Keratinocyte (primary cell): ENCODE measurements around the gene HCN3. TPM values are rescaled to one million over a fixed set of nuclear protein-coding genes. Genes with fewer than 3 reads are reported as not detected.
"Not testable (repeated sequence)": the region's sequence is repeated elsewhere in the genome, so short reads cannot be mapped to it uniquely, and the experiment has no call there.

Experiments
- DNase-seq: peaks from one replicate; pipeline ENCODE4 v3.0.0-alpha.2; 2011; ENCODE audit warnings: low read depth, missing footprints, low spot score
- FAIRE-seq: peaks from 2 replicates; lab custom pipeline; 2011; peaks lifted over from hg19 to GRCh38; lab: Jason Lieb, UNC
- H2AFZ ChIP-seq: 2 replicates; pipeline ENCODE4 v1.6.0; 2012; ENCODE audit warnings: low read length, control low read depth, inconsistent platforms; ENCODE audit not compliant: control insufficient read depth
- H3K27ac ChIP-seq: 2 replicates; pipeline ENCODE4 v1.5.1; 2011; ENCODE audit warnings: low read length; ENCODE audit not compliant: control insufficient read depth, insufficient read depth
- H3K27me3 ChIP-seq: 3 replicates; pipeline ENCODE4 v1.6.0; 2011; ENCODE audit warnings: low read length; ENCODE audit not compliant: control insufficient read depth, insufficient read depth; ENCODE audit errors: extremely low read depth
- H3K36me3 ChIP-seq, 2 experiments: 2 replicates in 1 of 2; 3 replicates in 1 of 2; pipeline ENCODE4 v1.5.1; 2011; ENCODE audit warnings: low read length in 2 of 2, mild to moderate bottlenecking in 1 of 2; ENCODE audit not compliant: control insufficient read depth in 2 of 2, insufficient read depth in 2 of 2; ENCODE audit errors: extremely low read depth in 1 of 2
- H3K4me1 ChIP-seq: 3 replicates; pipeline ENCODE4 v1.5.1; 2011; ENCODE audit warnings: low read length; ENCODE audit not compliant: control insufficient read depth, insufficient read depth; ENCODE audit errors: extremely low read depth
- H3K4me2 ChIP-seq: 3 replicates; pipeline ENCODE4 v1.6.0; 2011; ENCODE audit warnings: low read depth, low read length; ENCODE audit not compliant: control insufficient read depth, insufficient read depth; ENCODE audit errors: extremely low read depth
- H3K4me3 ChIP-seq, 3 experiments: fragments of 200-600 bp in 1 of 3; sonication (generic) in 1 of 3; 2 replicates in 2 of 3; 3 replicates in 1 of 3; pipeline ENCODE4 v1.5.1; 2011 to 2016; ENCODE audit warnings: low read length in 3 of 3, mild to moderate bottlenecking in 3 of 3, control low read depth in 2 of 3, inconsistent platforms in 1 of 3, low read depth in 1 of 3, mixed read lengths in 1 of 3, mixed run types in 1 of 3, moderate library complexity in 1 of 3; ENCODE audit not compliant: control insufficient read depth in 2 of 3, insufficient read depth in 2 of 3; ENCODE audit errors: extremely low read depth in 1 of 3
- H3K79me2 ChIP-seq: 2 replicates; pipeline ENCODE4 v1.6.0; 2012; ENCODE audit warnings: low read length; ENCODE audit not compliant: control insufficient read depth, insufficient read depth
- H3K9ac ChIP-seq: 3 replicates; pipeline ENCODE4 v1.6.0; 2011; ENCODE audit warnings: low read length; ENCODE audit not compliant: control insufficient read depth, insufficient read depth; ENCODE audit errors: extremely low read depth
- H3K9me1 ChIP-seq: 3 replicates; pipeline ENCODE4 v1.6.0; 2011; ENCODE audit warnings: low read length; ENCODE audit not compliant: control insufficient read depth, insufficient read depth; ENCODE audit errors: extremely low read depth
- H3K9me3 ChIP-seq: 2 replicates; pipeline ENCODE4 v1.5.1; 2012; ENCODE audit warnings: low read depth, low read length; ENCODE audit not compliant: control insufficient read depth
- H4K20me1 ChIP-seq: 3 replicates; pipeline ENCODE4 v1.6.0; 2011; ENCODE audit warnings: low read length; ENCODE audit not compliant: control insufficient read depth, insufficient read depth; ENCODE audit errors: extremely low read depth
- CTCF ChIP-seq, 3 experiments: IDR thresholded peaks in 1 of 3; conservative IDR thresholded peaks in 1 of 3; optimal IDR thresholded peaks in 1 of 3; 2 replicates in 2 of 3; 3 replicates in 1 of 3; pipeline versions ENCODE3 to v1.5.1; 2011; ENCODE audit warnings: low read length in 3 of 3, mild to moderate bottlenecking in 3 of 3, moderate library complexity in 2 of 3, control low read depth in 1 of 3, inconsistent platforms in 1 of 3; ENCODE audit not compliant: insufficient read depth in 2 of 3; ENCODE audit errors: extremely low read depth in 1 of 3
- EZH2 ChIP-seq: IDR thresholded peaks from one replicate; pipeline ENCODE4 v1.6.1; 2012; ENCODE audit warnings: inconsistent platforms, mild to moderate bottlenecking, low read length, moderate library complexity
- dilution Hi-C: fragments of 300-500 bp; cut with MboI; formaldehyde crosslinking; loops from one replicate; pipeline ENCODE4 v1.7.0; 2020; ENCODE audit warnings: low sequenced_read_pairs; ENCODE audit not compliant: extremely low pct_ligation_motif_present
- polyA plus RNA-seq, 5 experiments: library from polyadenylated mRNA; depleted of rRNA in 3 of 5; stranded (reverse) in 3 of 5; stranded (forward) in 1 of 5; unstranded in 1 of 5; fragments of >200 nt; gene quantifications; 1 replicate in 1 of 5; 2 replicates in 3 of 5; 3 replicates in 1 of 5; pipeline versions ENCODE4 v1.2.1 to v1.2.3, GENCODE V29; 2011 to 2012; ENCODE audit warnings: missing spikeins in 2 of 5, low read depth in 1 of 5, low replicate concordance in 1 of 5

The HCN3 gene
- polyA plus RNA-seq, 1 donor (not counting 4 experiments of a cell fraction or from before 2014, with no cell fraction given) = 3.0 TPM

DNA sequence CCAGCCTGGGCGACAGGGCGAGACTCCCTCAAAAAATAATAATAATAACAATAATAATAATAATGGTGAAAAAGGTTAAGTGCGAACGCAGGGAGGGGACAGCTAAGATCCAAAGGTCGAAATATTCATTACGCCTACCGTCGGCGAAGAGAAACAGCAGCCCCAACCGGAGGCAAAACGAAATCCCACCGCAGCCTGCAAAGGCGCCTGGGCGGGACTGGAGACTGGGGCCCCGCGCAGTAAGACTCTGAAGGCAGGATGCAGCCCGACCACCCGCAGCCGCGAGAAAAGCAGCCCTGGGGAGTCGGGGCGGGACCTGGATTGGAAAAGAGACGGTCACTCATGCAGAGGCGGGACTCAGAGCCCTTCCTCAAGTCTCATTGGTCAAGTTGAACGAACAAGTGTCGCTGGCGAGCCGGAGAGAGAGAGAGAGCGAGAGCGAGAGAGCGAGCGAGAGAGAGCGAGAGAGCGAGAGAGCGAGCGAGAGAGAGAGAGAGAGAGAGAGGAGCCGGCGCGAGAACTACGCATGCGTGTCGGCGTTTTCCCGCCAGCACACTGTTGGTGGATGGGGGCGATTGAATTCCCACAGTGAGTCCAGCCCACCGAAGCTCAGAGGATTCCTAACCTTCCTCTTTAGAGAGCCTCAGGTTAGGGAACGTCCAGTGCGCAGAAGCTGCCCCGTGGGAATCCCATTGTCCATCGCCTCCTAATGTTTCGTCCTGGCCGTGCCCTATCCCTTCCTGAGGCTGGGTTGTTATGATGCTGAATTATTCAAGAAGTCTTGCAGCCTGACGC is 32.7 kb upstream of the HCN3 start:
- no peaks in the 10 kb centered on the region for H4K20me1 ChIP-seq
- H3K4me3 ChIP-seq = peak overlapping the region; percentile 66 to 80 (median 75)
- H3K4me2 ChIP-seq = peak overlapping the region; percentile 86
- no peaks in the 10 kb centered on the region for H3K9me1 ChIP-seq
- H3K9me3 ChIP-seq = no peaks in the 10 kb centered on the region
- peak overlapping the region; percentile 94 for H2AFZ ChIP-seq
- no peaks in the 10 kb centered on the region for H3K79me2 ChIP-seq
- peak; percentile 97 for DNase-seq
- dilution Hi-C loops = no loop called here
- no peaks in the 10 kb centered on the region for H3K27me3 ChIP-seq
- H3K36me3 ChIP-seq = peaks cover 11 to 13% of the 10 kb centered on the region in 2 experiments
- peak overlapping the region; percentile 84 for H3K9ac ChIP-seq
- TF ChIP-seq EZH2 (no peak), CTCF (optimal IDR thresholded peaks at IDR 0.05 in 1 of 3, IDR thresholded peaks at IDR 0.05 in 1 of 3, conservative IDR thresholded peaks at IDR 0.05 in 1 of 3; ENCODE audit: extremely low read depth in 1 of 3, insufficient read depth in 2 of 3, low read length in 3 of 3) (peak in 1 of 3 experiments; percentile 56)
- FAIRE-seq = no peak
- peaks cover 19% of the 10 kb centered on the region for H3K4me1 ChIP-seq
- peak overlapping the region; percentile 71 for H3K27ac ChIP-seq

DNA sequence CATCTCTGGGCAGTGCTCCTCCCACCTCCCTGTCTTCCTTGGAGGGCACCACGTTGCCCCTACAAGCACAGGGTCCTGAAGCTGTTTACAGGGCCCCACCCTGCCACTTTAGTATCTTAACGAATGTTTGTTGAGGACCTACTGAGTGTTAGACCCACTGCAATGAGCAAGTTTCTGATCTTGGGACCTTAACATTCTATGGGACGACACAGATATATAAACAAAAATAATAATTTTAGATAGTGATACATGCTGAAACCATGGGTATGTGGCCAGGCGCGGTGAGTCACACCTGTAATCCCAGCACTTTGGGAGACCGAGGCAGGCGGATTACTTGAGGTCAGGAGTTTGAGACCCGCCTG is 32.1 kb upstream of the HCN3 start:
- H3K79me2 ChIP-seq = no peaks in the 10 kb centered on the region
- peaks cover 11 to 16% of the 10 kb centered on the region in 2 experiments for H3K36me3 ChIP-seq
- H3K27ac ChIP-seq = peak overlapping the region; percentile 71
- peak overlapping the region; percentile 94 for H2AFZ ChIP-seq
- peak overlapping the region; percentile 66 to 80 (median 75) for H3K4me3 ChIP-seq
- H3K27me3 ChIP-seq = no peaks in the 10 kb centered on the region
- H3K9me1 ChIP-seq = no peaks in the 10 kb centered on the region
- H3K9ac ChIP-seq = peak overlapping the region; percentile 84
- FAIRE-seq = no peak
- dilution Hi-C loops = no loop called here
- no peak for DNase-seq
- H3K4me2 ChIP-seq = peak overlapping the region; percentile 86
- H3K9me3 ChIP-seq = no peaks in the 10 kb centered on the region
- TF ChIP-seq CTCF (optimal IDR thresholded peaks at IDR 0.05 in 1 of 3, IDR thresholded peaks at IDR 0.05 in 1 of 3, conservative IDR thresholded peaks at IDR 0.05 in 1 of 3; ENCODE audit: extremely low read depth in 1 of 3, insufficient read depth in 2 of 3, low read length in 3 of 3) (no peak), EZH2 (no peak)
- H4K20me1 ChIP-seq = no peaks in the 10 kb centered on the region
- H3K4me1 ChIP-seq = peaks cover 19% of the 10 kb centered on the region

GRCh38 chr1:155246796-155247195 is 30.5 kb upstream of the HCN3 start:
- H3K36me3 ChIP-seq = peaks cover 11 to 18% of the 10 kb centered on the region in 2 experiments
- H3K9me3 ChIP-seq, FAIRE-seq, H3K9me1 ChIP-seq, dilution Hi-C loops, H3K4me3 ChIP-seq, DNase-seq, H3K27ac ChIP-seq, H3K79me2 ChIP-seq, H4K20me1 ChIP-seq, H3K27me3 ChIP-seq, H2AFZ ChIP-seq, H3K4me2 ChIP-seq, H3K9ac ChIP-seq: not testable (repeated sequence)
- H3K4me1 ChIP-seq = peaks cover 15% of the 10 kb centered on the region
